ENCODE measurements around the gene LMO7. TPM values are rescaled to one million over a fixed set of nuclear protein-coding genes. Genes with fewer than 3 reads are reported as not detected.

Gene LMO7
- total and polyA plus RNA-seq, 2 of the 4 experiments (the other 2 are of a cell fraction): 266 to 367 TPM

DNA sequence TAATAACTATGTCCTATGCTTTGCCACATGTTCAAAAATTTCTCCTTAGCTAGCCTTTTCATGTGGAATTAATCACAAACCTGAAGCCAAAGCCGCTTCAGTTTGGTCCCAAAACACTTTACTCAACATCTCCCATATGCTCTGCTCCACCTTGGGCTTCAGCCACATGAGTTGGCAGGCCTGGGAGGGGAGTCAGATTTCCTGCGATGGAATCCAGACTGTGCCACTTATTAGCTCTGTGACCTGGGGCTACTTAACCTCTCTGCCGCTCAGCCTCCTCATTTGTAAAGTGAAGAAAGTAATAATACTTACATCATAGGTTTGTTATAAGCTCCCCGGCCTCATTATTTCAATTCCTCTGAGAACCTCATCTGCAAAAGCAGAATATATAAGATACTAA lies 272.0 kb downstream of the LMO7 start:
- ChIA-PET POLR2A (ENCODE audit: unreplicated experiment) (no interaction called here), CTCF (no interaction called here)
- Histone ChIP-seq H2AFZ (replicated peaks; ENCODE audit: low read length, poor library complexity) (no peak overlapping the region), H2BK5ac (ENCODE audit: low read depth, low read length, poor library complexity, severe bottlenecking) (no peak overlapping the region), H3K18ac (ENCODE audit: low read depth, low read length) (no peak overlapping the region), H2AK5ac (ENCODE audit: low read depth, low read length) (no peak overlapping the region), H3K27ac (ENCODE audit: insufficient read depth, low read length) (no peak overlapping the region), H2BK15ac (ENCODE audit: low read depth, low read length) (no peak overlapping the region), H3K79me1 (ENCODE audit: low read depth in 1 of 2, low read length in 2 of 2) (no peaks in the 10 kb centered on the region), H3K9ac (ENCODE audit: low read depth, low read length) (no peak overlapping the region), H2AK9ac (replicated peaks; ENCODE audit: low read depth, low read length, poor library complexity) (no peak overlapping the region), H4K8ac (ENCODE audit: low read depth in 2 of 2, low read length in 2 of 2) (no peak overlapping the region), H2BK20ac (ENCODE audit: low read depth, low read length) (no peak overlapping the region), H3K56ac (ENCODE audit: extremely low read depth, insufficient read depth, low read length) (no peak overlapping the region), H4K91ac (ENCODE audit: insufficient read depth, low read depth, low read length) (no peak overlapping the region), H4K5ac (ENCODE audit: low read depth, low read length) (no peak overlapping the region), H3K14ac (replicated peaks; ENCODE audit: low read depth, low read length) (no peak overlapping the region), H3K4me3 (ENCODE audit: insufficient read depth, low read depth, low read length) (no peak overlapping the region), H3K23ac (ENCODE audit: low read depth, low read length) (no peak overlapping the region), H3K4me1 (ENCODE audit: control insufficient read depth, insufficient read depth, low read length) (no peaks in the 10 kb centered on the region; the same call in 1 of the 2 replicates), H3K4ac (ENCODE audit: low read depth, low read length) (no peak overlapping the region), H3K9me1 (ENCODE audit: insufficient read depth, low read length) (no peaks in the 10 kb centered on the region; the same call in 1 of the 2 replicates), H4K20me1 (ENCODE audit: insufficient read depth, low read length) (no peaks in the 10 kb centered on the region), H3K9me3 (ENCODE audit: control insufficient read depth, insufficient read depth, low read length) (no peaks in the 10 kb centered on the region), H2BK120ac (ENCODE audit: low read depth, low read length) (no peak overlapping the region), H3K4me2 (ENCODE audit: low read depth, low read length) (no peak overlapping the region), H3K27me3 (ENCODE audit: control insufficient read depth, insufficient read depth, low read length) (peaks cover 4% of the 10 kb centered on the region; the same call in 1 of the 2 replicates), H3K36me3 (ENCODE audit: control insufficient read depth, insufficient read depth, low read length) (no peaks in the 10 kb centered on the region)
- intact Hi-C loops (cut with micrococcal nuclease) (no loop called here), dilution Hi-C loops (cut with HindIII; ENCODE audit: low sequenced_read_pairs, unreplicated experiment) (no loop called here), in situ Hi-C loops (cut with MboI; ENCODE audit: low sequenced_read_pairs) (no loop called here)
- no peak for TF ChIP-seq RCOR1 (IDR thresholded peaks at IDR 0.05; ENCODE audit: insufficient replicate concordance, low read length)
- TF ChIP-seq RAD21 (IDR thresholded peaks at IDR 0.05; ENCODE audit: low read length): no peak
- DNase-seq (no peak), ATAC-seq (ENCODE audit: low read depth) (no peak)
- no TSS peak for BruUV-seq (replicated peaks)
- WGBS, 2 experiments (ENCODE audit: extremely low coverage in 2 of 2, insufficient read length in 1 of 2): no CpG with 5 or more reads among the region's 4 CpGs

Other genes with a start within 250 kb of the LMO7 start
- 11.4 and 22.8 TPM in 2 replicates for gene TBC1D4, start 154.2 kb upstream of the LMO7 start, total RNA-seq (2012; rRNA removed)
- 7.5 and 8.8 TPM in 2 replicates for gene TBC1D4, start 154.2 kb upstream of the LMO7 start, polyA plus RNA-seq (2012; rRNA removed)
- gene COMMD6, start 98.5 kb upstream of the LMO7 start, total RNA-seq (2012; rRNA removed): 26.7 and 144 TPM in 2 replicates
- gene COMMD6, start 98.5 kb upstream of the LMO7 start, polyA plus RNA-seq (2012; rRNA removed): 63.5 and 65.3 TPM in 2 replicates
- gene UCHL3, start 86.5 kb upstream of the LMO7 start, total RNA-seq (2012; rRNA removed): 60.8 and 63.8 TPM in 2 replicates
- gene UCHL3, start 86.5 kb upstream of the LMO7 start, polyA plus RNA-seq (2012; rRNA removed): 65.0 and 68.3 TPM in 2 replicates